Posterior cingulate gyrus (tissue), 11 donors: ENCODE measurements around the gene ZNF646.
"Not testable (repeated sequence)": the region's sequence is repeated elsewhere in the genome, so short reads cannot be mapped to it uniquely, and the experiment has no call there.

Experiments used
- DNase-seq, 10 donors: peaks; one replicate each; pipeline versions ENCODE4 v3.0.0 to v3.0.0-alpha.2; 2020 to 2021; ENCODE audit warnings: mixed read lengths in 3 of 10
- intact Hi-C: fragments of 100-400 bp; cut with DNase I; formaldehyde crosslinking; loops from one replicate; pipeline ENCODE4 v1.15.1; 2023

ZNF646 gene

DNA sequence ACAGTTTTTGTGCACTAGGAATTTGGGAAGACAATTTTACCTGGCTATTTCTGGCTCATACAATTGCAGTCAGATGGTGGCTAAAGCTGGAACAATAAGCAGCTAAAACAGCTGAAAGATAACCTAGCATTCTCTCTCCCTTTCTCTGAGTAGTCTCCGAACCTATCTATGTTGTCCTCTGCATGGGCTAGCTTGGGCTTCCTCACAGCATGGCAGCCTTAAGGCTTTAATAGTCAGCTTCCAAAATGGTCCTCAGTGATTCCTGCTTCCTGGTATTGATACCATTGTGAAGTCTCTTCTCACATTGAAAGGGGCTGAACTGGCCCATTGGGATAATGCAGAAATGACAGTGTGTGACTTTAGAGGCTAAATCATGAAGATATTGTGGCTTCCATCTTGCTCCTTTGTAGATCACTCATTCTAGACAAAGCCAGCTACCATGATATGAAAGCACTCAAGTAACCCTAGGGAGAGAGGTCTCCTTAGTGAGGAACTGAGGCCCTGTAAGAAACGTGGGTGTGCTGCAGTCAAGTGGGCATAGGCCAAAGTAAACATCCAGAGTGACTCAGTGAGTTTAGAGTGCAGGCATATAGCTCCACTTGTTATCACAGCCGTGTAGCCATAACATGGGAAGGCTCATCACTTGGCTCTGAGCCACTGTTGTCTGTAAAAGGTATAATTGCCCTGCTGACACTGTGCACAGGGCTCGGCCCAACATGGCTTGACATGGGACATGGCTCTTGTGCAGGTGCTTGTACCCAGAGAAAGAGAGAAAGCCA is 25.8 kb downstream of the ZNF646 start:
- no peak for DNase-seq
- intact Hi-C loops, result loop anchor here (5.0 kb wide), 1 partner anchor 113 kb away; the partner anchor contains the start of gene HSD3B7

DNA sequence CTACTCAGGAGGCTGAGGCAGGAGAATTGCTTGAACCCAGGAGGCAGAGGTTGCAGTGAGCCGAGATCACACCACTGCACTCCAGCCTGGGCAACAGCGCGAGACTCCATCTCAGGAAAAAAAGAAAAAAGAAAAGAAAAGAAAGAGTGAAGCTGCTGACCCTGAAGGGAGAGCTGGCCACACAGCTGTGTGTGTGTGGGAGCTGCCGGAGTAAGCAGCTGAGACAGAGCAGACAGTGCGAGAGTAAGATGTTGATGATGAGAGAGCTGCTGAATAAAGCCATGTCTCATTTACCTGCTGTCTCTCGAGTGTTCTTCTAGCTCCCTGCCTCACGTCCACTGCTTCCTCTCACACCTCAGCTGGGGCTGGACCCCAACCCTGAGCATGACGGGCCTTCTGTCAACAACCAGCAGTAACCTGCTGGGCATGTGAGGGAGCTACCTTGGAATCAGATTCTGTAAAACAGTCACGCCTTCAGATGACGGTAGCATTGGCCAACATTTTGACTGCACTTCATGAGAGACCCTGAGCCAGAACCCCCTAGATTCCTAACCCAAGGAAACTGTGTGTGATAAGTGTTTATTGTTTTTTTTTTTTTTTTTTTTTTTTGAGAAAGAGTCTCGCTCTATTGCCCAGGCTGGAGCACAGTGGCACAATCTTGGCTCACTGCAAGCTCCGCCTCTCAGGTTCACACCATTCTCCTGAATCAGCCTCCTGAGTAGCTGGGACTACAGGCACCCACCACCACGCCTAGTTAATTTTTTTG is 26.8 kb downstream of the ZNF646 start:
- DNase-seq, intact Hi-C loops: not testable (repeated sequence)

DNA sequence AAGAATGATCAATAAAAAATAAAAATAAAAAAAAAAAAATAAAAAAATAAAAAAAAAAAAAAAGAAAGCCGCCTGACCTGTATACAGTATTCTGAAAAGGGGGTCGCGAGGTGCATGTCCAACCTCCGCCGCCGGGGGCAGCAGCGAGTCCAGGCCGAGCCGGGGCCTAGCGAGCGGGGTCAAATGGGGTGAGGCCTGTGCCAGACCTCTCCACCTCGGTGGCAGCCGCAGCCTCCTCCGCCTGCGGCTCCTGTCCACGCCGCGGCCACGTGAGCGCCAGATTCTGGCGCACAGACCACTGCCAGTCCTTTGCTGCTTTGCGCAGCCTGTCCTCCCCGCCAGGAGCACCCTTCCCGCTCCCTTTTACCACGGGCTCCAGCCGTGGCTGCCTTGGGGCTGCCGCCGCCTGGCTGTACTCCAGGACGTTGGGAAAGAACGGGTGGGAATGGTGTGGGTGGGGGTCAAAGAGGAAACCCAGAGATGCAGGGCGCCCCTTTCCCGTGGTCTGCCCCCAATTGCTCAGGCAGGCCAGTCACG is 31.5 kb downstream of the ZNF646 start:
- DNase-seq, result peak; percentile 67 to 96 (median 82)
- intact Hi-C loops, result loop anchor here (5.0 kb wide), 1 partner anchor 37 kb away; no protein-coding TSS in a partner anchor

DNA sequence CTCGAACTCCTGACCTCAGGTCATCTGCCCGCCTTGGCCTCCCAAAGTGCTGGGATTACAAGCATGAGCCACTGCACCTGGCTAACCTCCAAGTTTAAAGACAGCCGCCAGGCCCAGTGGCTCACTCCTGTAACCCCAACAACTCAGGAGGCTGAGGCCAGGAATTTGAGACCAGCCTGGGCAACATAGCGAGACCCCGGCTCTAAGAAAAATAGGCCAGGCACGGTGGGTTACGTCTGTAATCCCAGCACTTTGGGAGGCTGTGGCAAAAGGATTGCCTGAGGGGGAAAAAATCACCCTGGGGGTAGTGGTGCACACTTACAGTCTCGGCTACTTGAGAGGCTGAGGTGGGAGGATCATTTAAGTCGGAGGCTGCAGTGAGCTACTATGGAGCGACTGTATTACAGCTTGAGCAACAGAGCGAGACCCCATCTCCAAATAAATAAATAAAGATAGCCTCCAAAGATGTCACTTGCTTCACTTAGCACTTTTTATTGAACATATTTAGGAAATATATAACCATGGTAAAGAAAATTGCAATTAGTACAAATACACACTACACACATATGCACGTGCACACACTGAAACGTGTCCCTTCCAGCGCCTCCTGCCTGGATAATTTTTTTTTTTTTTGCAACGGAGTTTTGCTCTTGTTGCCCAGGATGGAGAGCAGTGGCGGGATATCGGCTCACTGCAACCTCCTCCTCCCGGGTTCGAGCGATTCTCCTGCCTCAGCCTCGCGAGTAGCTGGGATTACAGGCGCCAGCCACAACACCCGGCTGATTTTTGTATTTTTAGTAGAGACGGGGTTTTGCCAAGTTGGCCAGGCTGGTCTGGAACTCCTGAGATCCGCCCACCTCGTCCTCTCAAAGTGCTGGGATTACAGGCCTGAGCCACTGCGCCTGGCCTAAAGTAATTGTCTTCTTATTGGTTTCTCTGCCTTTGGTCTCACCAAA is 32.6 kb downstream of the ZNF646 start:
- DNase-seq, result peak in 2 of 10 donors; percentile 9 to 40
- intact Hi-C loops, result loop anchor here (5.0 kb wide), 1 partner anchor 36 kb away; no protein-coding TSS in a partner anchor

DNA sequence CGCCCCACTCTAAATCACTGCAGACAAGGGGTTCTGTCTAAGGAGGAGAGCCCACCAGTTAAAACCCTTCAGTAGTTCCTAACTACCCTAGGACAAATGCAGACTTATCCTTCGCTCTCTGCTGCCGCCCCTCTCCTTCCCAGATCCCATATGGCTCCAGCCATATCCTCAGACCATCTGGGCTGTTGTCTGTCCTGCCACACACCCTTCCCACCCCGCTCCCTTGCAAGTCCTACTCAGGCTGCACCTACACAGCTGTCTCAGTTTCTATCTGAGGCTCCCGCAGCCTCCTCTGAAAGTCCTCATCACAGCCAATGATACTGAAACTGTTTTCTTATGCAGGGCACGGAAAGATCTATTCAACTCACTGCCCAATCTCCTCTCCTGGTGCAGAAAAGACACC is 33.2 kb downstream of the ZNF646 start:
- intact Hi-C loops, result loop anchor here (5.0 kb wide), 1 partner anchor 35 kb away; no protein-coding TSS in a partner anchor
- peak in 1 of 10 donors; percentile 78 for DNase-seq

DNA sequence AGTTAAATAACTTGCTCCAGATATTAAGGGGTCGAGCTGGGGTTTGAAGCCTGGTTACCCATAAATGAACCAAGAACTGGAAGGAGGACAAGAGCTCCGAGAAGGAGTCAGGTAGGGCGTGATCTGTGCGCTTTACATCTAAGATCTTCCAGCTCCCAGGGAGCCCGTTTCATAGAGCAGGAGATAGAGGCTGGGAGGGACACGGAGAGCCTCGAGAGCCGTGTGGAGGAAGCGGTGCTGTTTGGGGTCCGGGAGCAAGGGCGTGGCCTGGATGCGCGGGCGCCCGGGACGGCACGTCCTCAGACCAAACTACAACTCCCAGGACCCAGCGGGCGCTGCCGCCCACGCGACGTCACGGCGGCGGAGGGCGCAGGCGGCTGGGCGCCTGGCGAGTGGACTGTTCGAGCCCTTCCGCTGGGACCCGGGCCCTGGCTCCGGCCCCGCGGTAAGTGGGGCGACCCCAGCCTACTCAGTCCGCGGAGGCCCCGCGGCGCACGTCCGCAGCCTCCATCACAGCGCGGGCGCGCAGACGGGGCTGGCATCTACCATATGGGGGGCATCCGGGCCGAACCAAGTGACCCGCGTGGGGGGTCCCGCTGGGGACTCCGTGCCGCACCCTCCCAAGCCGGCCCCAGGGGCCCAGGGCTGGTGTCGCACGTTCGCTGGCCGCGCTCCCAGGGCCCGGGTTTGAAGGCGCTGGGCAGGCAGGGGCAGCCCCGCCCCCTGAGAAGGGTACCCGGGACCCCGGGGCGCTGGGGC is 34.0 kb downstream of the ZNF646 start, which contains the start of gene BCKDK:
BCKDK (plus strand) TSS at position 352 of the 759 bp plus-strand sequence. CDS start 838 bp downstream, outside the sequence.
- intact Hi-C loops, result loop anchor here (5.0 kb wide), 1 partner anchor 34 kb away; no protein-coding TSS in a partner anchor
- peak; percentile 66 to 97 (median 77) for DNase-seq

DNA sequence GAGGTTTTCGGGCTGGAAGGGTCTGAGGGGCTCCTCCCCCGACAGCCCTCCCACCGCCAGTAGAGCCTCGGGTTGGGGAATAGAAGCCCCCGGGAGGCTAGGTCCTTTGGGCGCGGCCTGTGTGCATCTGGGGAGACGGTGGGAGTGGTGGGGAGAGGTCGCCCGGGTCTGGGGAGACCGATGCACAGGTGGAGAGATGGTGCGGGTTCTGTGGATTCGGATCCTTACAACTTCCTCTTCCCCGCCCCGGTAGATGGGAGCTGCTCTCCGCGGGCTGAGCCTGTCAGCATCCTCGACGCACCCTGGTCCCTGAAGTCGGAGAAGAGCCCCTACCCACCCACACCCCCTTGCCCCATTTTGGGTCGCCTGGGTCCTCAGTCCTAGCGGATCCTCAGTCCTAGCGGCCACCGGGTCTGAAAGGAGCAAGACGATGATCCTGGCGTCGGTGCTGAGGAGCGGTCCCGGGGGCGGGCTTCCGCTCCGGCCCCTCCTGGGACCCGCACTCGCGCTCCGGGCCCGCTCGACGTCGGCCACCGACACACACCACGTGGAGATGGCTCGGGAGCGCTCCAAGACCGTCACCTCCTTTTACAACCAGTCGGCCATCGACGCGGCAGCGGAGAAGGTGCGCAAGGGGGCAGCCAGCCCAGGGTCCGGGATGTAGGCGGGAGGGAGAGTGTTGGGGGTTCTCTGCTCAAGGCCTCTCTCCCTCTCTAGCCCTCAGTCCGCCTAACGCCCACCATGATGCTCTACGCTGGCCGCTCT is 34.8 kb downstream of the ZNF646 start:
- intact Hi-C loops, result loop anchor here (5.0 kb wide), 1 partner anchor 33 kb away; no protein-coding TSS in a partner anchor

DNA sequence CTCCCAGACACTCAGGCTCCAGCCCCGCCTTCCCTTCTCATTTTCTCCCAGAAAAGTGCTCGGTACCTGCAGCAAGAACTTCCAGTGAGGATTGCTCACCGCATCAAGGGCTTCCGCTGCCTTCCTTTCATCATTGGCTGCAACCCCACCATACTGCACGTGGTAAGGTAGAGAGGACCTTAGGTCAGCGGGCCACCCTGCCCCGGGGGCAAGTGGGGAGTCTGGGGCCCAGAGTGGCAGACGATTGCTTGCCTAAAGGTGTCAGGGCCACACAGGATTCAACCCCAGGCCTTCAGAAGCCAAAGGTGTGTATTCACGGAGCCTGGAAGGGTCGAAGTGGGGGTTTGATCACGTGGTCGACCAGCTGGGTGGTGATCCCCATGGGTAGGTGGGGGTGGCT is 35.4 kb downstream of the ZNF646 start:
- intact Hi-C loops, result loop anchor here (5.0 to 10.0 kb wide), 2 partner anchors 33 to 345 kb away; partner anchors contain the start of gene ARMC5
- no peak for DNase-seq

More for the DNA sequence above, 34.8 kb downstream of the ZNF646 start:
- DNase-seq, result no peak

DNA sequence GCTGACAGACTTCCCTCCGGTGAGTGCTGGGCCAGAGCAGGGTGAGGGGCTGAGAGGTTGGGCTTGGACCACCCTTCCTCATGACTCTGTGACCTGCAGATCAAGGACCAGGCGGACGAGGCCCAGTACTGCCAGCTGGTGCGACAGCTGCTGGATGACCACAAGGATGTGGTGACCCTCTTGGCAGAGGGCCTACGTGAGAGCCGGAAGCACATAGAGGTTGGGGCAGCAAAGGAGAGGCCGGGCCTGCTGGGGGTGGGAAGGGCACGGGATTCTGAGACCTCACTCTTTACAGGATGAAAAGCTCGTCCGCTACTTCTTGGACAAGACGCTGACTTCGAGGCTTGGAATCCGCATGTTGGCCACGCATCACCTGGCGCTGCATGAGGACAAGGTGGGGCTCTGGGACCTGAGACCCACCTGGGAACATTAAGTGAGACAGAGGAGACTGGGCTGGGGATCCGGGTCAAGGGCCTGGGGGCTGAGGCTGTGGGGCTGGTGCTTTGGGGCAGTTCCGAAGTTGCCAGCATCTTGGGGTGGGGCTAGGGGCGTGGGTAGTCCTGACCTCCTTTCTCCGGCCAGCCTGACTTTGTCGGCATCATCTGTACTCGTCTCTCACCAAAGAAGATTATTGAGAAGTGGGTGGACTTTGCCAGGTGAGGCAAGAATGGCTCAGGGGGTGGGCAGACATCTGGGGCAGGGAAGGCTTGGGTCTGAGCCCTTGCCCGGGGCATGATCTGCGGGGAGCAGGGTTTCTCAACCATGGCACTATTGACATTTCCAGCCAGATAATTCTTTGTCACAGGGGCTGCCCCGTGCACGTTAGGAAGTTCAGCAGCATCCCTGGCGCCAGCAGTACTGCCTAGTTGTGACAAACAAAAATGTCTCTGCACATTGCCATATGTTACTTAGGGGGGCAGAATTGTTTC is 36.1 kb downstream of the ZNF646 start:
- intact Hi-C loops, result loop anchor here (10.0 kb wide), 1 partner anchor 344 kb away; the partner anchor contains the start of gene ARMC5
- DNase-seq, result peak in 1 of 10 donors; percentile 56

DNA sequence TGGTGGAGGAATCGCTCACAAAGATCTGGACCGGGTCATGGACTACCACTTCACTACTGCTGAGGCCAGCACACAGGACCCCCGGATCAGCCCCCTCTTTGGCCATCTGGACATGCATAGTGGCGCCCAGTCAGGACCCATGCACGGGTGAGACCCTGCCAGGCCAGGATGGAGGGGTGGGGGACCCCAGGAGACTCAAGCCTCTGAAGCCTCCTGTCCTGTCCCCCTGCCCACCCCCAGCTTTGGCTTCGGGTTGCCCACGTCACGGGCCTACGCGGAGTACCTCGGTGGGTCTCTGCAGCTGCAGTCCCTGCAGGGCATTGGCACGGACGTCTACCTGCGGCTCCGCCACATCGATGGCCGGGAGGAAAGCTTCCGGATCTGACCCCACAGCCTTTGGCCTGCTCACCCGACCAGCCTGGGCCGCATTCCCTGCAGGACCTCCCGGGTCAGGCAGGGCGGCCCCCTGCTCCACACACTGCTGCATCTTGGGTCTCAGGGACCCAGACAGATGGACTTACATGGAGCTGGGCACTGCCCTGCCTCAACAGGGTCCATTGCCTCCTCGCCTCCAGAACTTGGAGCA is 37.8 kb downstream of the ZNF646 start:
- intact Hi-C loops, result loop anchor here (10.0 kb wide), 1 partner anchor 343 kb away; the partner anchor contains the start of gene ARMC5

DNA sequence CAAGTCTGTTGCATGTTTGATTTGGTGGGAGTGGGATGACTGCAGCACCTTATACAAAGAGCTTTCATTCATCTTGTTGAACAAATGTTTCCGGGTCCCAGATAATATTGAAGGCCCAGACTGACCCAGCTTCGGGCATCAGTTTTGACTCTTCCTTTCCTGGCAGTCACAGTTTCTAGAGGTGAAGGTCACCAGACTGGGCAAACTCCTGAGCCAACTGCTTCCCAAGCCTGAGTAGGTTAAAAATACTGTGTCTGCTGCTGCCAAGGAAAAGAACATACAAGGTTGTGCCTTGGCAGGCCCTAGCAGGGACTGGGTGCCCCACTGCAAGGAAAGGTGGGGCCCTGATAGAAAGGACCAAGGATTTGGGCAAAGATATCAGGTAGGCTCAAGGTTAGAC is 38.5 kb downstream of the ZNF646 start:
- no peak for DNase-seq
- intact Hi-C loops, result loop anchor here (10.0 kb wide), 1 partner anchor 342 kb away; the partner anchor contains the start of gene ARMC5

More for the DNA sequence above, 37.8 kb downstream of the ZNF646 start:
- no peak for DNase-seq

DNA sequence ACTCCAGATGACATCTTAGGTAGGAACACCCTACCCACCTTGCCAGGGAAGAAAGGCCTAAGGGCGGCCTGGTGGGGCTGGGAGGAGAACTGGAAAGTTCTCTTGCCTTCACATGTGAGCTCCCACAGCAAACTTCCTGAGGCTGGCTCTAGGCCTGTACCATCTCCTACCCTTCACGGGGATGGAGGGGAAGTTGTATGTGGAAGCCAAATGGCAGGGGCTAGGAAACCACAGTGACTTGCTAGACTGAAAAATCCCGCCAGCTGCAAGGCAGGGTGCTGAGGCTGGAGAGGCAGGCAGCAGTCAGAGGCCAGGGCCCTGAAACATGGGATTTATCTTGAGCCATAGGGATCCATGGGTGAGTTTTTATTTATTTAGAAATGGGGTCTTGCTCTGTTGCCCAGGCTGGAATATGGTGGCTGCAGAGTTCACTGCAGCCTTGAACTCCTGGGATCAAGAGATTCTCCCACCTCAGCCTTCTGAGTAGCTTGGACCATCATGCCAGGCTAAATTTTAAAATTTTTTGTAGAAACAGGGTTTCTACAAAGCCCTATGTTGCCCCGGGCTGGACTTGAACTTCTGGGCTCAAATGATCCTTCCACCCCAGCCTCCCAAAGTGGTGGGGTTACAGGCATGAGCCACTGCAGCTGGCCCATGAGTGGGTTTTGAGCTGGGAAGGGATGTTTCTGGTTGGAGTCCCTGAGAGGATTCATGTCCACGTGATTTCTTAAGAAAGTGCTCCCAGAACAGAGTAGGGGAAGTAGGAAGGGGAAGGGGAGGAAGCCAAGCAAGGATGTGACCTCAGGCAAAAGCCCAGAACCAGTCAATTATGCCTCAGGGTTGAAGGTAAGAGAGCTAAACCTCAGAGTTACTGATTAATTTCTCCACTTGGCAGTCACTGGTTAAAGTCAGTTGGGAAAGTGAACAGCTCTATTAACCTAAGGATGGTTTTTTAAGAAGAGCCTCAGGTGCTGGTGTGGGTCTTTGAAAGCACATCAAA is 39.2 kb downstream of the ZNF646 start:
- intact Hi-C loops, result loop anchor here (10.0 kb wide), 1 partner anchor 341 kb away; the partner anchor contains the start of gene ARMC5
- no peak for DNase-seq

DNA sequence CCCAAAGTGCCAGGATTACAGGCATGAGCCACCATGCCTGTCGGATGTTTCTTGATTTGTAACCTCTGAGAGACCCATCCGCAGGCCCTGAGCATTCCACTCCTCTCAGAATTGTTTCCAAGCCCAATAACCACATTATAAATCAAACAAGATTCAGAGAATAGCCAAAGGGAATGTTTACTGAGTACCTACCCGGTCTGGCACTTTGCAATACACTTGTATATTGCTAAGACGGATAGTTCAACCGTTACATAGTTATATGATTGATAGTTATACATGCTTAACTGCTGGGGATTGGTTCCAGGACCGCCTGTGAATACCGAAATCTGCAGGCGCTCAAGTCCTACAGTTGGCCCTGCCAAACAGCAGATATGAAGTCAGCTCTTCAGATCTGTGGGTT is 40.2 kb downstream of the ZNF646 start:
- intact Hi-C loops, result loop anchor here (10.0 kb wide), 1 partner anchor 340 kb away; the partner anchor contains the start of gene ARMC5
- DNase-seq, result no peak

DNA sequence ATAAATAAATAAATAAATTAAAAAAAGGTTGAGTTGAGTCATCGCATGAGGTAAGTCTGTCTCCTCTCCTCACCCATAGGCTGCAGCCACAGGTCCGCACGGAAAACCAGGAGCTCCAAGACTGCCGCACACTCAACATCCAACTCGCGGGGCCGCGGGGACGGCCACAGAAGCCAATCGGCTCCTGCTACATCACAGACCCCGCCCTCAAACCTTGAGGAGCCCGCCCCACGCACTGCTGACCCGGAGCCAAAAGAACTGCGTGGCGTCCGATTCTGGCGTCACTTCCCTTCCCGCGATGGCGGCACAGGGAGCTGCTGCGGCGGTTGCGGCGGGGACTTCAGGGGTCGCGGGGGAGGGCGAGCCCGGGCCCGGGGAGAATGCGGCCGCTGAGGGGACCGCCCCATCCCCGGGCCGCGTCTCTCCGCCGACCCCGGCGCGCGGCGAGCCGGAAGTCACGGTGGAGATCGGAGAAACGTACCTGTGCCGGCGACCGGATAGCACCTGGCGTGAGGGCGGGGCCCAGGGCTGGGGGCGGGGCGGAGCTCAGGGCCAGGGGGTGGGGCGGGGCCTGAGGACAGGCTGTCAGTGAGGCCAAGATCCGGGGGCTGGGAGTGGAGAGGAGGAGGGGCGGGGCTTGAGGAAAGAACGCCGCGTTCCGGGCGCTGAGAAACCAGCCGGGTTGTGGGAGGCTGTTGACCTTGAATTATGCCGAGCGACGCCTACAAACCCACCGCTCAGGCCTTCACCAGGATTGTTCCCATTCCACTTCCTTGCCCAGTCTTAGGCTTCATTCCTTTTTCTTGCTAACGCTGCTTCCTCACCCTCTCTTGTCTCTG is 43.4 kb downstream of the ZNF646 start, which contains the start of gene KAT8:
KAT8 (plus strand) TSS at position 281 of the 839 bp plus-strand sequence; CDS start at position 299, 18 bp downstream.
- DNase-seq, result peak; percentile 97 to 100 (median 99)
- intact Hi-C loops, result loop anchor here (10.0 kb wide), 1 partner anchor 337 kb away; the partner anchor contains the start of gene ARMC5
